Activated T-helper 1 cell treated with anti-CD3 and anti-CD28 coated beads, Interleukin-12 subunit alpha, Interleukin-12 subunit beta, Interleukin-2, Interleukin-4 antibody, amounts not matched to agents 30 ng/mL and 10 ng/mL and 1 ng/mL, durations not matched to agents 14 hours and 24 hours and 36 hours (primary cell): Measurements from ENCODE around the gene RAC2. TPM values are rescaled to one million over a fixed set of nuclear protein-coding genes. Genes with fewer than 3 reads are reported as not detected.

Experiments used
- DNase-seq: peaks from one replicate; pipeline ENCODE4 v3.0.0; 2021; ENCODE audit warnings: low spot score
- H3K27ac Mint-ChIP-seq: one replicate; pipeline ENCODE4 v1.8.0; 2021; ENCODE audit warnings: mild to moderate bottlenecking, mixed read lengths
- H3K27me3 Mint-ChIP-seq: one replicate; pipeline ENCODE4 v1.8.0; 2022; ENCODE audit warnings: mild to moderate bottlenecking, moderate library complexity, mixed read lengths; ENCODE audit not compliant: insufficient read depth
- H3K36me3 Mint-ChIP-seq: one replicate; pipeline ENCODE4 v1.8.0; 2021; ENCODE audit warnings: low read depth, mixed read lengths
- H3K4me1 Mint-ChIP-seq: one replicate; pipeline ENCODE4 v1.8.0; 2021; ENCODE audit warnings: low read depth, mixed read lengths
- H3K4me3 Mint-ChIP-seq: one replicate; pipeline ENCODE4 v1.8.0; 2021; ENCODE audit warnings: mild to moderate bottlenecking, moderate library complexity, mixed read lengths
- H3K9me3 Mint-ChIP-seq: one replicate; pipeline ENCODE4 v1.8.0; 2021; ENCODE audit warnings: mixed read lengths
- intact Hi-C: fragments of 100-400 bp; cut with micrococcal nuclease; formaldehyde crosslinking; loops from one replicate; pipeline ENCODE4 v1.15.1; 2024
- total RNA-seq: library from RNA; stranded (reverse); gene quantifications from 2 replicates; pipeline ENCODE4 v1.2.3, GENCODE V29; 2022

RAC2 gene
- total RNA-seq, 1 donor from 2014 or later = 614 TPM

DNA sequence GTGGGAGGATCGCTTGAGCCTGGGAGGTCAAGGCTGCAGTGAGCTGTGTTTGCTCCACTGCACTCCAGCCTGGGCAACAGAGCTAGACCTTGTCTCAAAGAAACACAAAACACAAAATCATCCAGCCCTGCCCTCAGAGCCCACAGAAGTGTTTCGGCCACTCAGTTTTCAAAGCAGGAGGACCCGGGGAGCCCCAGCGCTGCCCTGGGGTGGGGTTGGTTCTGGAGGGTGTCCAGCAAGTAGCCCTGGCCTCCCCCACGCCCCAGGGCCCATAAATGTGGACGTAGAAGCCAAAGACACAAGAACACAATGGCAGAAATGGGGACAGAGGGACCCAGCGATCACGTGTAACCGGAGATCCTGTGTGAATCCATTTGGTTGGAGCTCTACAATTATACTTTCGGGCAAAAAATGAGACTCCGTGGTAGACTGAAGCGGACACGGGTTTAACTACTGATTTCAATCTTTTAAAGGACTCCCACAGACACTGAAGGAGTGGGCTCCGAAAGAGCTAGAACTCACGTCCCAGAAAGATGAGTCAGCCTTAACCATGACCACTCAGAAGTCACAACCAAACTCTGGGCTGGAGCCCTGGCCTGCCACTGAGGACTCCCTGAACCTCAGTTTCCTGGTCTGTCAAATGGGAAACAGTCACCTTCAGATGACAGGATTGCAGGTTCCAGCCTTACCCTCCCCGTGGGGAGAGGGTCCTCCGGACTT, 29.2 kb upstream of the RAC2 start:
- Mint-ChIP-seq H3K27me3 (peaks cover 4% of the 10 kb centered on the region), H3K9me3 (peaks cover 5% of the 10 kb centered on the region), H3K4me1 (peaks cover 45% of the 10 kb centered on the region), H3K36me3 (no peaks in the 10 kb centered on the region), H3K4me3 (peak overlapping the region; percentile 15), H3K27ac (peak overlapping the region; percentile 72)
- DNase-seq = no peak
- intact Hi-C loops = no loop called here

GRCh38 chr22:37270928-37271650, 27.0 kb upstream of the RAC2 start:
- Mint-ChIP-seq H3K36me3 (no peaks in the 10 kb centered on the region), H3K4me3 (no peak overlapping the region), H3K4me1 (peaks cover 53% of the 10 kb centered on the region), H3K27me3 (peaks cover 4% of the 10 kb centered on the region), H3K9me3 (peaks cover 4% of the 10 kb centered on the region), H3K27ac (no peak overlapping the region)
- no peak for DNase-seq
- intact Hi-C loops = no loop called here

- Mint-ChIP-seq H3K27ac (no peak overlapping the region), H3K36me3 (peaks cover 3% of the 10 kb centered on the region), H3K4me3 (no peak overlapping the region), H3K4me1 (peaks cover 43% of the 10 kb centered on the region), H3K9me3 (peaks cover under 1% of the 10 kb centered on the region), H3K27me3 (peaks cover 4% of the 10 kb centered on the region)
- intact Hi-C loops = no loop called here
- no peak for DNase-seq
These were observed 26.0 kb upstream of the RAC2 start for GRCh38 chr22:37269936-37270678.

- Mint-ChIP-seq H3K9me3 (peaks cover 17% of the 10 kb centered on the region), H3K4me3 (peak overlapping the region; percentile 86), H3K36me3 (peaks cover 3% of the 10 kb centered on the region), H3K27me3 (peaks cover 4% of the 10 kb centered on the region), H3K4me1 (peaks cover 24% of the 10 kb centered on the region), H3K27ac (peak overlapping the region; percentile 96)
- intact Hi-C loops = loop anchor here (1.0 to 2.0 kb wide), 5 partner anchors 14 to 299 kb away; partner anchors contain the start of gene CYTH4
- no peak for DNase-seq
These were observed 23.8 kb upstream of the RAC2 start for GRCh38 chr22:37267661-37268413.

DNA sequence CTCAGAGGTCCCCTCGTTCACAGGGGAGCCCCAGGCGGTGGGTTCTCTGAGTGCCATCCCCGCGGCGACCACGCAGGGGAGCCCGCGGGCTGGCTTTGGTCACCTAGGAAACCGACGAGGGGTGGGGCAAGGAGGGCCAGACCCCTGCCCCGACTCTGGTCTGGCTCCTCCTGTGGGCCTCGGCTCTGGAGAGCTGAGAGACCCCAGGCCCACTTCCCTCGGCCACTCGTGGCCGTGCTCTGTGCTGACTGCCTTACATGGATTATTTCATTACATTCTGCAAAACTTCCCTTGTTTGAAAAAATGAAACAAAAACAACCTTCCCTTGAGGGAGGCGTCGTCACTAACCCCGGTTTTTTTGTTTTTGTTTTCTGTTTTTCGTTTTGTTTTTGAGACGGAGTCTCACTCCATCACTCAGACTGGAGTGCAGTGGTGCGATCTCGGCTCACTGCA, 23.1 kb upstream of the RAC2 start:
- peak; percentile 74 for DNase-seq
- Mint-ChIP-seq H3K27ac (peak overlapping the region; percentile 96), H3K4me3 (peak overlapping the region; percentile 86), H3K36me3 (peaks cover 3% of the 10 kb centered on the region), H3K9me3 (peaks cover 17% of the 10 kb centered on the region), H3K4me1 (peaks cover 24% of the 10 kb centered on the region), H3K27me3 (peaks cover 4% of the 10 kb centered on the region)
- intact Hi-C loops = loop anchor here (1.0 to 2.0 kb wide), 5 partner anchors 15 to 300 kb away; partner anchors contain the start of gene CYTH4

DNA sequence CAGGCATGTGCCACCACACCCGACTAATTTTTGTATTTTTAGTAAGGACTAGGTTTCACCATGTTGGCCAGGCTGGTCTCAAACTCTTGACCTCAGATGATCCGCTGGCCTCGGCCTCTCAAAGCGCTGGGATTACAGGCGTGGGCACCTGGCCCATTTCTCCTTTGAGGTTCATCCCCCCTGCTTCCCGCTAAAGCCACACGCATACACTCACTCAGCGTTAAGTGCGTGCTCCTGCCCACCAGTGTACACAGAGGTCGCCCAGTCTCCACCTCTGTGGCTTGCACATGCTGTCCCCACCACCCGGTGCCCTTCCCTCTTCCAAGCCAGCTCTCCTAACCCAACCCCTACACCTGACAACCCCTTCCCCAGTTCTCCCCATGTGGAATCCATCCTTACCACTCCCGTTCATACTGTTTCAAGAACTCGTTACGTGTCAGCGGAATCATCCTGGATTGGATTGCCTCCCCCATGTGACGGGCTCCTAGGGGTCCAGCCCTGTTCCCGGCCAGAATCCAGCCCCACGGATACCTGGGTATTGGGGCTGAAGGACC, 22.6 kb upstream of the RAC2 start:
- H3K9me3 Mint-ChIP-seq = peaks cover 17% of the 10 kb centered on the region
- intact Hi-C loops = loop anchor here (1.0 to 2.0 kb wide), 5 partner anchors 16 to 300 kb away; partner anchors contain the start of gene CYTH4
- peaks cover 3% of the 10 kb centered on the region for H3K36me3 Mint-ChIP-seq
- peak overlapping the region; percentile 86 for H3K4me3 Mint-ChIP-seq
- peak overlapping the region; percentile 96 for H3K27ac Mint-ChIP-seq
- no peak for DNase-seq
- H3K27me3 Mint-ChIP-seq = peaks cover 4% of the 10 kb centered on the region
- H3K4me1 Mint-ChIP-seq = peaks cover 24% of the 10 kb centered on the region

GRCh38 chr22:37263966-37264887, 20.2 kb upstream of the RAC2 start:
- intact Hi-C loops = no loop called here
- Mint-ChIP-seq H3K4me3 (no peak overlapping the region), H3K27me3 (peaks cover 2% of the 10 kb centered on the region), H3K9me3 (peaks cover 17% of the 10 kb centered on the region), H3K27ac (no peak overlapping the region), H3K4me1 (peaks cover 36% of the 10 kb centered on the region), H3K36me3 (peaks cover 3% of the 10 kb centered on the region)
- DNase-seq = no peak

DNA sequence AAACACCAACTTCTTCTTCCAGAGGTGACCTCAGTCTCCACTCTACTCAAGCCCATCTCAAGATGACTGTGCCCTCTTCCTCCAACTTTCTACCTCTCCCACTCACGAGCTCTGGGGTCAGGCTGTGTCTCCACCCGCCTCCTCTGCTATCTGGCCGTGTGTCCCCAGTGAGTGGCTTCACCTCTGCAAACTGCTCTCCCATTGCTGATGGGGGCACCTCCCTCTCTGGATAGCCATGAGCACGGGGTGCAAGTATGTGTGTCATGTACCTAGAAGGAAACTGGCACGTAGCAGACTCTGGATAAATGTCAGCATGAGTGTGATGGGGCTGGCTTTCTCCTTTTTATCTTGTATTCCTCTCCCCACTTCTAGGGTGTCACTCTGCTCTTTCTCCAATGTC, 18.3 kb upstream of the RAC2 start:
- DNase-seq = no peak
- Mint-ChIP-seq H3K4me3 (no peak overlapping the region), H3K9me3 (peaks cover 17% of the 10 kb centered on the region), H3K27ac (no peak overlapping the region), H3K36me3 (peaks cover 3% of the 10 kb centered on the region), H3K27me3 (peaks cover 4% of the 10 kb centered on the region), H3K4me1 (peaks cover 36% of the 10 kb centered on the region)
- intact Hi-C loops = no loop called here

- Mint-ChIP-seq H3K9me3 (peaks cover 17% of the 10 kb centered on the region), H3K4me3 (no peak overlapping the region), H3K36me3 (peaks cover 2% of the 10 kb centered on the region), H3K4me1 (peaks cover 26% of the 10 kb centered on the region), H3K27me3 (peaks cover 8% of the 10 kb centered on the region), H3K27ac (no peak overlapping the region)
- intact Hi-C loops = loop anchor here (1.0 to 2.0 kb wide), 4 partner anchors 17 to 306 kb away; partner anchors contain the start of gene RAC2
- DNase-seq = peak; percentile 55
These were observed 16.9 kb upstream of the RAC2 start for GRCh38 chr22:37260901-37261336.

- peaks cover 32% of the 10 kb centered on the region for H3K4me1 Mint-ChIP-seq
- H3K4me3 Mint-ChIP-seq = no peak overlapping the region
- peaks cover 17% of the 10 kb centered on the region for H3K9me3 Mint-ChIP-seq
- H3K27ac Mint-ChIP-seq = no peak overlapping the region
- peaks cover 11% of the 10 kb centered on the region for H3K27me3 Mint-ChIP-seq
- DNase-seq = no peak
- H3K36me3 Mint-ChIP-seq = no peaks in the 10 kb centered on the region
- intact Hi-C loops = loop anchor here (1.0 to 2.0 kb wide), 2 partner anchors 61 to 274 kb away; no protein-coding TSS in a partner anchor
These were observed 16.2 kb upstream of the RAC2 start for GRCh38 chr22:37260155-37260795.
